GM18870 (cell line): Measurements from ENCODE around the gene THSD7B.

Experiments used
- ATAC-seq: cut with Tn5 transposase; IDR thresholded peaks from one replicate; pipeline ENCODE4 v1.9.1; 2021; ENCODE audit warnings: moderate library complexity; ENCODE audit not compliant: unreplicated experiment

THSD7B gene

DNA sequence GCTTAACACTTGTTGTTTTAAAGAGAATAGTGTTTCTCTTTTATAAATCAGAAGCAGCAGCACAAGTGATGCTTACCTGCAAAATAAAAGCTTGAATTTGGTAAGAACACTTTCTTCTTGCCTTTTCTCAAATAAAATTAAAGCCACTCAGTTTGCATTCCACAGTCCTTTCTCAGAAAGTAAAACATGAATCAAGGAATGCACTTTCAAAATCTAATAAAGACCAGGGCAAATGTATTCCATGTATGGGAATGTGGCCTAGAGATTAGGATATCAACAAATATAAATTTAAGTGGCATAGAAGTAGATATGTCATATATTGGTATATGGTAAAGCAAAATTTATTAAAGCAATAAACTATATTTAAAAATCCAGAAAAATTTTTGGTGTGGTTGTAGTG, 352.8 kb downstream of the THSD7B start:
- ATAC-seq: no peak

DNA sequence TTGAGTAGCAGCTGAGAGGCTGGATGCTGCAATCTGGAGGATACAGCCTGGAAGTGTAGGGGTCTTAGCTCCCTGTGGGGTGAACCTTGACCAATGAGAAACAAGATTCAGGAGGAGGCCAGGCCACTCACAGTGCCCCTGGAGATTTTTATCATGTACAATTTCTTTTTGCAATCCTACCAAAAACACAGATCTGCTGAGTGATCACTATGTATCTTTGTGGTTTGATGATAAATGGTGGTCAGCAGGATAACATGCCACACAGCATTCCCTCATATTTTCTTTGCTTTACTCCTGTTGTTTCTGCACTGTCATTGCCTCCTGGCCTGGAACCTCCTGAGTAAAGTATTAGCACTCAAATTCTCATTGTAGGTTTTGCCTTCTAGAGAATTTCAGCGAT, 357.9 kb downstream of the THSD7B start:
- ATAC-seq: no peak

- ATAC-seq: no peak
Measured at GRCh38 chr2:137133225-137133624, 367.9 kb downstream of the THSD7B start.

DNA sequence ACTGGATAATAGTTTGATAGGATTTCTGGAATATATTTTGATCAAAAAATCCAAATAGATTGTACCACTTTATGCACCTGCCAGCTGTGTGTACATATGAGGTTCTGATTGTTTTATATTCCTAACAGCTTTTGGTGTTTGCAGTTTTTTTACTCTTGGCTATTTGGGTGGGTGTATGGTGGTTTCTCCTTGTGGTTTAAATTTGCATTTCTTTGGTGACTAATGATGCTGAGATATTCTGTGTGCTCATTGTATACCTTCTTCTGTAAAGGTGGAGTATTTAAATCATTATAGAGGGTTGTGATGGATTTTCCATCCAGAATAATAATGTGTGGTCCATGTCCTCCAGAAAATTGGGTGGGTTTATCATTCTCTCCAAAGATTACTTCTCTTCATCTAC, 372.9 kb downstream of the THSD7B start:
- no peak for ATAC-seq

DNA sequence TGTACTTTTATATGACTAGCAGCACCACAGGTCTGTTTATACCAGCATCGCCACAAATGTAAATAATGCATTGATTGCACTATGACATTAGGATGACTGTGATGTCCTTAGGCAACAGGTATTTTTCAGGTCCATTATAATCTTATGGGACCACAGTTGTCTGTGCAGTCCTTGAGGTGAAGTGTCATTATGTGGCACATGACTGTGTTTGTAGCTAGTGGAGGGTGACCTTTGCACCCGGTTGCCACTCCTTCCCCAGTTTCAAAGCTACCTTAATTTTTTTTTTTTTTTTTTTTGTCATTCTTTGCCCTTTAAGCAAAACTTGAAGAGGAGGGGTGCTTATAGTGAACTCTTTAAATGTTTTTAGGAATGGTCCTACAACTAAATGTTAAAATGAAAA, 386.4 kb downstream of the THSD7B start:
- ATAC-seq: no peak

GRCh38 chr2:137154946-137155345, 389.6 kb downstream of the THSD7B start:
- ATAC-seq: no peak

DNA sequence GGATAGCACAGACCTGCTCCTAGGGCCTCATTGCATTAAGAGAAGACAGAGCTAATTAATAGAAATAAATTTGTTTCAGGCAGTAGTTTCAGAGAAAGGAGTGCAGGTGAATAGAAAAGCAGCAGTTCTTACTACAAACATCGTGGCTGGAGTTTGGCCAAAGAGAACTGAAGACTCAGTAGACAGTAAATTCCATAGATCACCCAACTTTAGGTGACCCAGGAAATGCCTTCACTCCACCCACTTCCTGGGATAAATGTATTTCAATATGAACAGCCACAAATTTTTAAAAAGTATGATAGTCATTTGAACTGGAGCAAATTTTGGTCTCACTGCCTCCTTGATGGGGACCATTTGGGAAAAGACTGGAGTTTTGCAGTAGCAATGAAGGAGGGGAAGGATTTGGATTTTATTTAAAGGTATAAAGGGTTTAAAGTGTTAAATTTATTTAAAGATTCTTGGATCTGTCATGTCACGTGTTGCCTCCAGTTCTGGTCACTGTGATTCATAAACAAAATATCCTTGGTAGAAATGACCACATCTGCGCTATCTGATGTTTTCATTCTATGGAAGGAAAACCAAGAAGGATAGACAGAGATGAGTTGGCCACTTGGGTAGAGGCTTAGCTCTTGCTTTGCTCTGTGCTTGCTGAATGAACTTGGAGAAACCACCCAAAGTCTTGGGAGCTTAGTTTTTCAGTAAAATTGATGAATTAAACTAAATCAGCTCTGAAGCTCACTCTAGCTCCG, 390.2 kb downstream of the THSD7B start:
- no peak for ATAC-seq

GRCh38 chr2:137156221-137156844, 391.0 kb downstream of the THSD7B start:
- no peak for ATAC-seq

GRCh38 chr2:137157851-137158250, 392.5 kb downstream of the THSD7B start:
- ATAC-seq: no peak

DNA sequence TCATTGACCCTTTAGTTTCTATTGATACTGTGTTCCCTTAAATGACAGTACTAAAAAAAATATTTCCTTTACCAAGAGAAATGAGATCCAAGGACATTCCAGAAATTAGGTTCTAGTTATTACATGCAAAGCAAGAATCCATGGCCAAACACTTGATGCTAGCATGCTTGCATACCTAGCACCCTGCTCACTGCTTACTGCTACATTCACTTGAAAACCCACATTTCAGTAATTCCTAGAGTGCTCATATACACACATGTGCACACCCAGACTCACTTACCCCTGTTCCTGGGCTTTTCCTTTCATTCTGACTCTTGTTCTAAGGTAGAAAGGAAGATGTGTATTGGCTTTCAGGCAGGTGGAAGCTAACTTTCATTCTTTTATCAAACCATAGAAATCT, 395.9 kb downstream of the THSD7B start:
- ATAC-seq: no peak

- ATAC-seq: no peak
Measured at GRCh38 chr2:137165968-137166367, 400.6 kb downstream of the THSD7B start.

- no peak for ATAC-seq
Measured at GRCh38 chr2:137167651-137168050, 402.3 kb downstream of the THSD7B start.

GRCh38 chr2:137168552-137168951, 403.2 kb downstream of the THSD7B start:
- no peak for ATAC-seq

- ATAC-seq: no peak
Measured at GRCh38 chr2:137172162-137172561, 406.8 kb downstream of the THSD7B start.

GRCh38 chr2:137173463-137173862, 408.1 kb downstream of the THSD7B start:
- ATAC-seq: peak; percentile 97

GRCh38 chr2:137175246-137175645, 409.9 kb downstream of the THSD7B start:
- ATAC-seq: no peak

DNA sequence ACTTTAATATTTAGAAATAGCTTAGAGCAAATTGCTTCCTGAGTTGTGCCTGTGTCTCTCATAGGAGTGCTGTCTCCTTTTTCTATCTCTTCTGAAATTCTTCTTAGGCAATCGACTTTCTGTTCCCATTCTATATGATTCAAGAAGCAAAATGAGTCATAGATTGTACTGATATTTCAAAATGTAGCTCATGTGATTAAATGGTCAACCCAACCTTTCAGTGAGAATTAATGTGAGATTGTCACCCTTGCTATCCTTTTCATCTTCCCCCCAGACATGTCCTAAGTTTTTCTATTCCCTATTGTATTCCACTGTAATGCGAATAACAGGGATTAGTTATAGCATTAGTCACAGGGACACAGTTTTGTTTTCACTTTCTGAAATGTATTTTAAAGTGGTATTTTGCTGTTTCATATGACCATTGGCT, 413.6 kb downstream of the THSD7B start:
- peak; percentile 63 for ATAC-seq

- no peak for ATAC-seq
Measured at GRCh38 chr2:137179542-137179941, 414.2 kb downstream of the THSD7B start.

- ATAC-seq: no peak
Measured at GRCh38 chr2:137180012-137180411, 414.7 kb downstream of the THSD7B start.

DNA sequence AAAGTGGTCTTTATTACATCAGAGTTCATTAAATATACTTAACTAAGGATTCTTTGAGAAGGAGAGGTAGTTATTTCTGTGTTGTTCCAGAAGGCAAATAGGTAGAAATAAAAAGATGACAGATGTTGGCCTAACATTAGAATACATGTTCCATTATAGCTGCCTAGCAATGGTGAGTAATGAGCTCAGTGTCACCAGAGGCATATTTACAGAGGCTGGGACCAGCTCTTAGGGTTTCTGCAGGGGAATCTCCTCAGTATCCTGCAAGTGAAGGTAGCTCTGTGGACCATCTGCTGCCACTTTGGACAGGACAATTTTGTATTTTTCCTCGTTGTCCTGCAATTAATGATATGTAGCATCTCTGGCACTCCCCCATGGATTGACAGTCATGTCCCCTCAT, 416.0 kb downstream of the THSD7B start:
- ATAC-seq: no peak

- no peak for ATAC-seq
Measured at GRCh38 chr2:137182071-137182470, 416.7 kb downstream of the THSD7B start.

- ATAC-seq: no peak
Measured at GRCh38 chr2:137183206-137183898, 418.0 kb downstream of the THSD7B start.
